T-cell (primary cell): ENCODE measurements around the gene MAP2K6. TPM values are rescaled to one million over a fixed set of nuclear protein-coding genes. Genes with fewer than 3 reads are reported as not detected.

Experiments used
- ATAC-seq, 4 experiments: fragments of 200-7000 bp in 3 of 4; fragments of 150-1000 bp in 1 of 4; cut with Tn5 transposase; replicated peaks in 1 of 4; 1 replicate in 3 of 4; 2 replicates in 1 of 4; pipeline ENCODE4 v1.10.0; 2021; ENCODE audit warnings: moderate library complexity in 3 of 4, mild to moderate bottlenecking in 2 of 4, moderate number of reproducible peaks in 1 of 4
- CTCF ChIA-PET, 2 donors: fragments of 300-600 bp; sonication (Branson Sonifier 250); formaldehyde crosslinking; loops; one replicate each; lab custom pipeline; 2022; ENCODE audit warnings: antibody characterized with exemption in 2 of 2; lab: Charles Lee
- POLR2A ChIA-PET, 2 donors: fragments of 300-600 bp; sonication (Branson Sonifier 250); formaldehyde crosslinking; loops; one replicate each; lab custom pipeline; 2022; ENCODE audit warnings: antibody characterized with exemption in 2 of 2; lab: Charles Lee
- DNase-seq, 35 experiments: peaks; one replicate each; pipeline versions ENCODE4 v3.0.0 to v3.0.0-alpha.2; 2013 to 2023
- H3K27ac ChIP-seq: one replicate; pipeline ENCODE4 v1.5.1; 2013; ENCODE audit warnings: low read length
- H3K27me3 ChIP-seq, 2 experiments: replicated peaks in 1 of 2; 1 replicate in 1 of 2; 2 replicates in 1 of 2; pipeline versions ENCODE4 v1.6.1 to v1.7.0; 2013; ENCODE audit warnings: low read length in 1 of 2, mixed read lengths in 1 of 2; ENCODE audit not compliant: control insufficient read depth in 2 of 2, insufficient read depth in 2 of 2; ENCODE audit errors: extremely low read depth in 1 of 2
- H3K36me3 ChIP-seq, 2 donors: 1 replicate in 1 of 2; 2 replicates in 1 of 2; pipeline versions ENCODE4 v1.6.1 to v1.7.0; 2013; ENCODE audit warnings: low read length in 1 of 2; ENCODE audit not compliant: control insufficient read depth in 2 of 2, insufficient read depth in 1 of 2; ENCODE audit errors: extremely low read depth in 1 of 2
- H3K4me1 ChIP-seq, 2 experiments: 1 replicate in 1 of 2; 2 replicates in 1 of 2; pipeline versions ENCODE4 v1.6.1 to v1.7.0; 2013; ENCODE audit warnings: low read length in 2 of 2, mixed read lengths in 1 of 2; ENCODE audit not compliant: insufficient read depth in 2 of 2, control insufficient read depth in 1 of 2; ENCODE audit errors: extremely low read depth in 1 of 2
- H3K4me3 ChIP-seq, 2 donors: 1 replicate in 1 of 2; 2 replicates in 1 of 2; pipeline versions ENCODE4 v1.5.1 to v1.7.0; 2013; ENCODE audit warnings: mild to moderate bottlenecking in 2 of 2, low read length in 1 of 2, moderate library complexity in 1 of 2; ENCODE audit not compliant: control insufficient read depth in 1 of 2; ENCODE audit errors: extremely low read depth in 1 of 2
- H3K9me3 ChIP-seq: 2 replicates; pipeline ENCODE4 v1.7.0; 2013
- H3K27ac Mint-ChIP-seq, 2 donors: one replicate each; pipeline ENCODE4 v1.8.0; 2020 to 2021; ENCODE audit warnings: mild to moderate bottlenecking in 2 of 2, mixed read lengths in 2 of 2
- H3K27me3 Mint-ChIP-seq, 2 donors: one replicate each; pipeline ENCODE4 v1.8.0; 2021 to 2022; ENCODE audit warnings: mixed read lengths in 2 of 2
- H3K36me3 Mint-ChIP-seq: one replicate; pipeline ENCODE4 v1.8.0; 2021; ENCODE audit warnings: mixed read lengths
- H3K4me1 Mint-ChIP-seq, 3 donors: one replicate each; pipeline ENCODE4 v1.8.0; 2020 to 2022; ENCODE audit warnings: mixed read lengths in 3 of 3, mild to moderate bottlenecking in 1 of 3
- H3K4me3 Mint-ChIP-seq, 3 donors: one replicate each; pipeline ENCODE4 v1.8.0; 2020 to 2022; ENCODE audit warnings: mild to moderate bottlenecking in 3 of 3, mixed read lengths in 3 of 3, moderate library complexity in 3 of 3
- H3K9me3 Mint-ChIP-seq, 3 donors: one replicate each; pipeline ENCODE4 v1.8.0; 2020 to 2022; ENCODE audit warnings: mixed read lengths in 3 of 3
- WGBS: methylation state at CpG from one replicate; pipeline ENCODE4 v1.1.5; 2013; ENCODE audit warnings: missing lambda C conversion rate; ENCODE audit not compliant: insufficient coverage; 5-methylcytosine and 5-hydroxymethylcytosine counted together
- total RNA-seq, 35 experiments: library from RNA in 6 of 35; stranded (reverse) in 6 of 35; fragments of 120-200 nt in 1 of 35; gene quantifications; one replicate each; pipeline versions ENCODE4 v1.2.1 to v1.2.4 and lab custom pipeline; 2013 to 2026

Gene MAP2K6
- total RNA-seq, 5 donors from 2014 or later (not counting 1 experiment from before 2014, with no cell fraction given), result 10.4 to 25.1 (median 11.5) TPM

GRCh38 chr17:69552986-69553667 lies 138.6 kb downstream of the MAP2K6 start:
- CTCF ChIA-PET, result no interaction called here
- WGBS, result no CpG with 5 or more reads among the region's 5 CpGs

GRCh38 chr17:69555056-69555455 lies 140.6 kb downstream of the MAP2K6 start:
- no peak overlapping the region for H3K27ac ChIP-seq
- POLR2A ChIA-PET, result no interaction called here
- no peak for DNase-seq
- CTCF ChIA-PET, result interaction anchor here in 1 of 2 donors (1.2 kb wide), 1 partner anchor 11 kb away, joined by 3 read pairs; no protein-coding TSS in a partner anchor
- no CpG with 5 or more reads among the region's 2 CpGs for WGBS
- Mint-ChIP-seq H3K9me3 (peaks cover 0 to 9% (median 4%) of the 10 kb centered on the region in 3 donors), H3K27ac (no peak overlapping the region), H3K4me1 (no peaks in the 10 kb centered on the region), H3K27me3 (no peaks in the 10 kb centered on the region), H3K36me3 (peaks cover 30% of the 10 kb centered on the region), H3K4me3 (no peak overlapping the region)
- no peaks in the 10 kb centered on the region for H3K36me3 ChIP-seq
- H3K4me3 ChIP-seq, result no peak overlapping the region
- no peak for ATAC-seq
- no peaks in the 10 kb centered on the region for H3K4me1 ChIP-seq
- no peaks in the 10 kb centered on the region for H3K9me3 ChIP-seq
- no peaks in the 10 kb centered on the region for H3K27me3 ChIP-seq

More at GRCh38 chr17:69552986-69553667, 138.6 kb downstream of the MAP2K6 start:
- Mint-ChIP-seq H3K27me3 (no peaks in the 10 kb centered on the region), H3K27ac (no peak overlapping the region), H3K4me1 (no peaks in the 10 kb centered on the region), H3K36me3 (peaks cover 45% of the 10 kb centered on the region), H3K4me3 (no peak overlapping the region), H3K9me3 (peaks cover 0 to 9% (median 0%) of the 10 kb centered on the region in 3 donors)
- no peak overlapping the region for H3K4me3 ChIP-seq
- H3K27me3 ChIP-seq, result no peaks in the 10 kb centered on the region
- no peaks in the 10 kb centered on the region for H3K36me3 ChIP-seq
- POLR2A ChIA-PET, result no interaction called here
- no peaks in the 10 kb centered on the region for H3K9me3 ChIP-seq
- ATAC-seq (no peak), DNase-seq (no peak)
- no peaks in the 10 kb centered on the region for H3K4me1 ChIP-seq
- H3K27ac ChIP-seq, result no peak overlapping the region

- no CpG with 5 or more reads among the region's 3 CpGs for WGBS
- Histone ChIP-seq H3K9me3 (no peaks in the 10 kb centered on the region), H3K27me3 (no peaks in the 10 kb centered on the region), H3K36me3 (no peaks in the 10 kb centered on the region), H3K4me3 (no peak overlapping the region), H3K27ac (no peak overlapping the region), H3K4me1 (no peaks in the 10 kb centered on the region)
- Mint-ChIP-seq H3K4me3 (no peak overlapping the region), H3K27ac (no peak overlapping the region), H3K4me1 (no peaks in the 10 kb centered on the region), H3K36me3 (peaks cover 17% of the 10 kb centered on the region), H3K9me3 (peaks cover 0 to 7% (median 4%) of the 10 kb centered on the region in 3 donors), H3K27me3 (no peaks in the 10 kb centered on the region)
- POLR2A ChIA-PET, result no interaction called here
- DNase-seq (no peak), ATAC-seq (no peak)
- CTCF ChIA-PET, result interaction anchor here (0.6 to 0.7 kb wide), 3 partner anchors 10 to 309 kb away, joined by 4 to 5 read pairs (median 4); no protein-coding TSS in a partner anchor
Measured at GRCh38 chr17:69557339-69557738, 142.8 kb downstream of the MAP2K6 start.

- Mint-ChIP-seq H3K4me3 (no peak overlapping the region), H3K27ac (no peak overlapping the region), H3K27me3 (no peaks in the 10 kb centered on the region), H3K4me1 (no peaks in the 10 kb centered on the region), H3K36me3 (peaks cover 3% of the 10 kb centered on the region), H3K9me3 (peaks cover 0 to 4% (median 0%) of the 10 kb centered on the region in 3 donors)
- H3K27me3 ChIP-seq, result no peaks in the 10 kb centered on the region
- no peak for DNase-seq
- no peak for ATAC-seq
- 97% methylated on average over 3 of the region's 6 CpGs for WGBS
- CTCF ChIA-PET, result interaction anchor here (0.7 to 1.1 kb wide), 2 partner anchors 10 to 1754 kb away, joined by 3 to 4 read pairs; no protein-coding TSS in a partner anchor
- H3K4me1 ChIP-seq, result no peaks in the 10 kb centered on the region
- no peaks in the 10 kb centered on the region for H3K36me3 ChIP-seq
- no peak overlapping the region for H3K4me3 ChIP-seq
- no peaks in the 10 kb centered on the region for H3K9me3 ChIP-seq
- POLR2A ChIA-PET, result no interaction called here
- no peak overlapping the region for H3K27ac ChIP-seq
Measured at GRCh38 chr17:69558796-69559195, 144.3 kb downstream of the MAP2K6 start.

- ChIA-PET CTCF (interaction anchor here in 1 of 2 donors (0.7 kb wide), 1 partner anchor 37 kb away, joined by 3 read pairs; no protein-coding TSS in a partner anchor), POLR2A (no interaction called here)
- Histone ChIP-seq H3K9me3 (no peaks in the 10 kb centered on the region), H3K4me1 (no peaks in the 10 kb centered on the region), H3K27ac (no peak overlapping the region), H3K27me3 (no peaks in the 10 kb centered on the region), H3K4me3 (no peak overlapping the region), H3K36me3 (no peaks in the 10 kb centered on the region)
- WGBS, result 88% methylated on average over 2 of the region's 3 CpGs
- Mint-ChIP-seq H3K4me3 (no peak overlapping the region), H3K9me3 (peaks cover 0 to 4% (median 0%) of the 10 kb centered on the region in 3 donors), H3K27ac (no peak overlapping the region), H3K36me3 (no peaks in the 10 kb centered on the region), H3K27me3 (no peaks in the 10 kb centered on the region), H3K4me1 (no peaks in the 10 kb centered on the region)
- ATAC-seq (no peak), DNase-seq (no peak)
Measured at GRCh38 chr17:69560987-69561441, 146.5 kb downstream of the MAP2K6 start.

GRCh38 chr17:69561462-69561861 lies 147.0 kb downstream of the MAP2K6 start:
- no peaks in the 10 kb centered on the region for H3K36me3 Mint-ChIP-seq

More at GRCh38 chr17:69561462-69561861, 147.0 kb downstream of the MAP2K6 start:
- DNase-seq (no peak), ATAC-seq (no peak)
- Mint-ChIP-seq H3K4me3 (no peak overlapping the region), H3K9me3 (peaks cover 0 to 4% (median 0%) of the 10 kb centered on the region in 3 donors), H3K27ac (no peak overlapping the region), H3K4me1 (no peaks in the 10 kb centered on the region), H3K27me3 (no peaks in the 10 kb centered on the region)
- Histone ChIP-seq H3K4me3 (no peak overlapping the region), H3K27me3 (no peaks in the 10 kb centered on the region), H3K27ac (no peak overlapping the region), H3K4me1 (no peaks in the 10 kb centered on the region), H3K9me3 (no peaks in the 10 kb centered on the region), H3K36me3 (no peaks in the 10 kb centered on the region)
- 89% methylated on average over 3 of the region's 3 CpGs for WGBS
- CTCF ChIA-PET, result interaction anchor here in 1 of 2 donors (0.7 kb wide), 1 partner anchor 37 kb away, joined by 3 read pairs; no protein-coding TSS in a partner anchor
- POLR2A ChIA-PET, result no interaction called here
